Measurements from ENCODE around the gene CCT7. TPM values are rescaled to one million over a fixed set of nuclear protein-coding genes. Genes with fewer than 3 reads are reported as not detected.

Gene CCT7
- polyA plus RNA-seq, 1 donor from 2014 or later = 310 TPM

- Histone ChIP-seq H3K4me3 (ENCODE audit: low read length) (no peak overlapping the region), H3K36me3 (ENCODE audit: insufficient read depth, low read length) (no peaks in the 10 kb centered on the region), H3K9ac (ENCODE audit: low read length) (no peak overlapping the region), H4K20me1 (ENCODE audit: insufficient read depth) (no peaks in the 10 kb centered on the region), H3K27ac (ENCODE audit: low read length) (no peak overlapping the region), H3F3A (ENCODE audit: insufficient read depth, low read length, poor library complexity, severe bottlenecking) (peaks cover 2% of the 10 kb centered on the region), H3K4me2 (ENCODE audit: low read length) (no peak overlapping the region), H3K9me2 (ENCODE audit: insufficient read depth, low read length) (no peaks in the 10 kb centered on the region), H3K9me3 (ENCODE audit: low read length) (no peaks in the 10 kb centered on the region), H3K27me3 (ENCODE audit: insufficient read depth, low read depth, low read length) (no peaks in the 10 kb centered on the region), H3K79me2 (replicated peaks; ENCODE audit: insufficient read depth, low read length) (peaks cover 61% of the 10 kb centered on the region), H2AFZ (ENCODE audit: low read depth, low read length) (no peak overlapping the region)
- TF ChIP-seq EZH2 (IDR thresholded peaks at IDR 0.05; ENCODE audit: borderline replicate concordance, insufficient read depth, low read length, poor library complexity, severe bottlenecking) (no peak), POLR2AphosphoS5 (IDR thresholded peaks at IDR 0.05) (no peak), MXI1 (conservative IDR thresholded peaks at IDR 0.05; ENCODE audit: poor library complexity, severe bottlenecking) (no peak), CTCF (IDR thresholded peaks at IDR 0.05; ENCODE audit: poor library complexity, severe bottlenecking) (no peak), TAF1 (IDR thresholded peaks at IDR 0.05; ENCODE audit: low read depth) (no peak), EP300 (conservative IDR thresholded peaks at IDR 0.05; ENCODE audit: poor library complexity, severe bottlenecking) (no peak), RAD21 (conservative IDR thresholded peaks at IDR 0.05) (no peak), SMC3 (conservative IDR thresholded peaks at IDR 0.05; ENCODE audit: poor library complexity) (no peak), REST (IDR thresholded peaks at IDR 0.05; ENCODE audit: borderline replicate concordance) (no peak)
Observed at GRCh38 chr2:73237168-73237567, 3.1 kb downstream of the CCT7 start.

GRCh38 chr2:73238149-73238548 lies 4.0 kb downstream of the CCT7 start:
- H3K9ac ChIP-seq (ENCODE audit: low read length) = no peak overlapping the region
- no peaks in the 10 kb centered on the region for H3K9me2 ChIP-seq (ENCODE audit: insufficient read depth, low read length)
- TF ChIP-seq EP300 (conservative IDR thresholded peaks at IDR 0.05; ENCODE audit: poor library complexity, severe bottlenecking) = no peak
- TF ChIP-seq SMC3 (conservative IDR thresholded peaks at IDR 0.05; ENCODE audit: poor library complexity) = no peak
- TF ChIP-seq RAD21 (conservative IDR thresholded peaks at IDR 0.05) = no peak
- TF ChIP-seq EZH2 (IDR thresholded peaks at IDR 0.05; ENCODE audit: borderline replicate concordance, insufficient read depth, low read length, poor library complexity, severe bottlenecking) = no peak
- TF ChIP-seq CTCF (IDR thresholded peaks at IDR 0.05; ENCODE audit: poor library complexity, severe bottlenecking) = no peak
- TF ChIP-seq TAF1 (IDR thresholded peaks at IDR 0.05; ENCODE audit: low read depth) = no peak
- H3K27ac ChIP-seq (ENCODE audit: low read length) = no peak overlapping the region
- H4K20me1 ChIP-seq (ENCODE audit: insufficient read depth) = no peaks in the 10 kb centered on the region
- H3K4me2 ChIP-seq (ENCODE audit: low read length) = no peak overlapping the region
- H3K36me3 ChIP-seq (ENCODE audit: insufficient read depth, low read length) = no peaks in the 10 kb centered on the region
- H2AFZ ChIP-seq (ENCODE audit: low read depth, low read length) = no peak overlapping the region
- peaks cover 2% of the 10 kb centered on the region for H3F3A ChIP-seq (ENCODE audit: insufficient read depth, low read length, poor library complexity, severe bottlenecking)
- peaks cover 61% of the 10 kb centered on the region for H3K79me2 ChIP-seq (replicated peaks; ENCODE audit: insufficient read depth, low read length)
- H3K9me3 ChIP-seq (ENCODE audit: low read length) = no peaks in the 10 kb centered on the region
- H3K27me3 ChIP-seq (ENCODE audit: insufficient read depth, low read depth, low read length) = no peaks in the 10 kb centered on the region
- no peak overlapping the region for H3K4me3 ChIP-seq (ENCODE audit: low read length)

All from neural cell (in vitro differentiated cells).